Measurements from ENCODE around the gene MDN1.

DNA sequence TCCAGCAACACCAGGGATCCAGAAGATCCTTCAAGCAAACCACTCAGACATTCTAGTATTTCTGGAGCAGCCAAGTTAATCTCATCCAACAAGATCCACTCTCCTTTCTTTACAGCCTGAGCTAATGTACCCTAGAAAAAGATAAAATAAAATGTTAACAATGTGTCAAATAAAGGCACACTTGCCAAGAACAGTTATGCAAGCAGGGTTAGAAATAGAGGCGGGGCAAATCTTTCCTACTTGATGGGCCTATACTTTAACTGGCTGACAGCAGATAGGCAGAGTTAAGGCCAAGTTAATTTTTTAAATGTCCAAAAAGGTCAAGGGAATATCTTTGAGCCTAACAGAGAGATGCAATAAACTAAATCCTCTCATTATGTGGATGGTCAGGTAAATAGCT lies 60.8 kb downstream of the MDN1 start:
- TF ChIP-seq, protein P1, sequence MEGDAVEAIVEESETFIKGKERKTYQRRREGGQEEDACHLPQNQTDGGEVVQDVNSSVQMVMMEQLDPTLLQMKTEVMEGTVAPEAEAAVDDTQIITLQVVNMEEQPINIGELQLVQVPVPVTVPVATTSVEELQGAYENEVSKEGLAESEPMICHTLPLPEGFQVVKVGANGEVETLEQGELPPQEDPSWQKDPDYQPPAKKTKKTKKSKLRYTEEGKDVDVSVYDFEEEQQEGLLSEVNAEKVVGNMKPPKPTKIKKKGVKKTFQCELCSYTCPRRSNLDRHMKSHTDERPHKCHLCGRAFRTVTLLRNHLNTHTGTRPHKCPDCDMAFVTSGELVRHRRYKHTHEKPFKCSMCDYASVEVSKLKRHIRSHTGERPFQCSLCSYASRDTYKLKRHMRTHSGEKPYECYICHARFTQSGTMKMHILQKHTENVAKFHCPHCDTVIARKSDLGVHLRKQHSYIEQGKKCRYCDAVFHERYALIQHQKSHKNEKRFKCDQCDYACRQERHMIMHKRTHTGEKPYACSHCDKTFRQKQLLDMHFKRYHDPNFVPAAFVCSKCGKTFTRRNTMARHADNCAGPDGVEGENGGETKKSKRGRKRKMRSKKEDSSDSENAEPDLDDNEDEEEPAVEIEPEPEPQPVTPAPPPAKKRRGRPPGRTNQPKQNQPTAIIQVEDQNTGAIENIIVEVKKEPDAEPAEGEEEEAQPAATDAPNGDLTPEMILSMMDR (IDR thresholded peaks at IDR 0.05; ENCODE audit: poor library complexity) = no peak
- no peak for TF ChIP-seq EZH2 (IDR thresholded peaks at IDR 0.05; ENCODE audit: borderline replicate concordance)

Measured in hepatocyte (in vitro differentiated cells).